Measurements from ENCODE around the gene PNPLA8.

DNA sequence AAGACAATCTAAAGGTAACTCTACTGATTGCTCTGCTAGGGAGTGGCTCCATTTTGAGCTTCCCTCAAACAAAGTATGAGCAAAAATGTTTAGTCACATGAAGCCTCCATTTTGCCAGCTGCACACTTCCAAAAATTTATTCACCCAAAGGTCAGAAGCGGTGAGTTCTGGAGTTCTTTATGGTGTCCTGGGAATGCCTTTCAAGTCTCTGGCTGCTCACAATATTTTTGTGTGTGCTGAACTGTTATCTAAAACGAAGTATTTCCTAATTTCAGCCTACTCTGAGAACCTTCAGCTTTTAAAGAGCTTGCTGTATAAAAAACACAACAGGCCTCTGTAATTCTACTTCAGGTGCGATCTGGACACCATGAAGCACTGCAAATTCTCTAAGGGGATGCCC, 85.3 kb downstream of the PNPLA8 start:
- TF ChIP-seq POLR2A (IDR thresholded peaks at IDR 0.05): no peak
- TF ChIP-seq, protein P1, sequence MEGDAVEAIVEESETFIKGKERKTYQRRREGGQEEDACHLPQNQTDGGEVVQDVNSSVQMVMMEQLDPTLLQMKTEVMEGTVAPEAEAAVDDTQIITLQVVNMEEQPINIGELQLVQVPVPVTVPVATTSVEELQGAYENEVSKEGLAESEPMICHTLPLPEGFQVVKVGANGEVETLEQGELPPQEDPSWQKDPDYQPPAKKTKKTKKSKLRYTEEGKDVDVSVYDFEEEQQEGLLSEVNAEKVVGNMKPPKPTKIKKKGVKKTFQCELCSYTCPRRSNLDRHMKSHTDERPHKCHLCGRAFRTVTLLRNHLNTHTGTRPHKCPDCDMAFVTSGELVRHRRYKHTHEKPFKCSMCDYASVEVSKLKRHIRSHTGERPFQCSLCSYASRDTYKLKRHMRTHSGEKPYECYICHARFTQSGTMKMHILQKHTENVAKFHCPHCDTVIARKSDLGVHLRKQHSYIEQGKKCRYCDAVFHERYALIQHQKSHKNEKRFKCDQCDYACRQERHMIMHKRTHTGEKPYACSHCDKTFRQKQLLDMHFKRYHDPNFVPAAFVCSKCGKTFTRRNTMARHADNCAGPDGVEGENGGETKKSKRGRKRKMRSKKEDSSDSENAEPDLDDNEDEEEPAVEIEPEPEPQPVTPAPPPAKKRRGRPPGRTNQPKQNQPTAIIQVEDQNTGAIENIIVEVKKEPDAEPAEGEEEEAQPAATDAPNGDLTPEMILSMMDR (IDR thresholded peaks at IDR 0.05): no peak
